BLaER1 (cell line): ENCODE measurements around the gene P3H3.

ENCODE experiments used
- H3K27ac ChIP-seq: shearing (Covaris generic); formaldehyde crosslinking; 2 replicates; pipeline ENCODE4 v1.8.1; 2022
- H3K27me3 ChIP-seq: shearing (Covaris generic); formaldehyde crosslinking; 2 replicates; pipeline ENCODE4 v1.8.1; 2022
- H3K36me3 ChIP-seq: shearing (Covaris generic); formaldehyde crosslinking; 2 replicates; pipeline ENCODE4 v1.8.1; 2022
- H3K4me1 ChIP-seq: shearing (Covaris generic); formaldehyde crosslinking; 2 replicates; pipeline ENCODE4 v1.8.1; 2022
- H3K4me2 ChIP-seq: shearing (Covaris generic); formaldehyde crosslinking; 2 replicates; pipeline ENCODE4 v1.8.1; 2022
- H3K4me3 ChIP-seq: shearing (Covaris generic); formaldehyde crosslinking; 2 replicates; pipeline ENCODE4 v1.8.1; 2022
- H3K9ac ChIP-seq: shearing (Covaris generic); formaldehyde crosslinking; 2 replicates; pipeline ENCODE4 v1.8.1; 2022
- H3K9me3 ChIP-seq: shearing (Covaris generic); formaldehyde crosslinking; 2 replicates; pipeline ENCODE4 v1.8.1; 2022
- H4K20me1 ChIP-seq: shearing (Covaris generic); formaldehyde crosslinking; 2 replicates; pipeline ENCODE4 v1.8.1; 2022
- Cebpa-rat ChIP-seq: shearing (Covaris generic); IDR thresholded peaks from 2 replicates; pipeline ENCODE4 v1.8.1; 2022

The P3H3 gene

DNA sequence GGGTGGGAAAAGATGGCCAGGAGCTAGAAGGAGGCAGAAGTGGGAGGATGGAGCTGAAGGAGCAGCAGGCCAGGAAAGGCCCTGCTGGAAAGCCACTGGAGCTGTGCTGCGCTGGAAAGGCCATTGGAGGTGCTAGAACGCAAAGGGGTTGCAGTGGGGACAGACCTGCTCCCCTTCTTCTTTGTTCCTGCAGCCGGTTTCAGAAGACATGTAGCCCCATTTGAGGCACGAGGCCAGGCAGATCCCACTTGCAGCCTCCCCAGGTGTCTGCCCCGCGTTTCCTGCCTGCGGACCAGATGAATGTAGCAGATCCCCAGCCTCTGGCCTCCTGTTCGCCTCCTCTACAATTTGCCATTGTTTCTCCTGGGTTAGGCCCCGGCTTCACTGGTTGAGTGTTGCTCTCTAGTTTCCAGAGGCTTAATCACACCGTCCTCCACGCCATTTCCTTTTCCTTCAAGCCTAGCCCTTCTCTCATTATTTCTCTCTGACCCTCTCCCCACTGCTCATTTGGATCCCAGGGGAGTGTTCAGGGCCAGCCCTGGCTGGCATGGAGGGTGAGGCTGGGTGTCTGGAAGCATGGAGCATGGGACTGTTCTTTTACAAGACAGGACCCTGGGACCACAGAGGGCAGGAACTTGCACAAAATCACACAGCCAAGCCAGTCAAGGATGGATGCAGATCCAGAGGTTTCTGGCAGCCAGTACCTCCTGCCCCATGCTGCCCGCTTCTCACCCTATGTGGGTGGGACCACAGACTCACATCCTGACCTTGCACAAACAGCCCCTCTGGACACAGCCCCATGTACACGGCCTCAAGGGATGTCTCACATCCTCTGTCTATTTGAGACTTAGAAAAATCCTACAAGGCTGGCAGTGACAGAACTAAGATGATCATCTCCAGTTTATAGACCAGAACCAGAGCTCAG lies 8.8 kb upstream of the P3H3 start:
- peaks cover 17% of the 10 kb centered on the region for H3K4me1 ChIP-seq
- H3K4me3 ChIP-seq, result no peak overlapping the region
- TF ChIP-seq Cebpa-rat, result no peak
- H3K36me3 ChIP-seq, result no peaks in the 10 kb centered on the region
- no peaks in the 10 kb centered on the region for H3K9me3 ChIP-seq
- H3K9ac ChIP-seq, result no peak overlapping the region
- H3K27me3 ChIP-seq, result peaks cover 78% of the 10 kb centered on the region
- peaks cover 15% of the 10 kb centered on the region; the same call in 1 of the 2 replicates for H4K20me1 ChIP-seq
- no peak overlapping the region for H3K27ac ChIP-seq
- no peak overlapping the region for H3K4me2 ChIP-seq

GRCh38 chr12:6820166-6820565 lies 8.0 kb upstream of the P3H3 start:
- peaks cover 78% of the 10 kb centered on the region for H3K27me3 ChIP-seq
- no peak for TF ChIP-seq Cebpa-rat
- no peaks in the 10 kb centered on the region for H3K9me3 ChIP-seq
- no peak overlapping the region for H3K4me3 ChIP-seq
- H3K4me1 ChIP-seq, result peaks cover 11% of the 10 kb centered on the region; the same call in 1 of the 2 replicates
- H3K4me2 ChIP-seq, result no peak overlapping the region
- no peak overlapping the region for H3K27ac ChIP-seq
- H3K36me3 ChIP-seq, result no peaks in the 10 kb centered on the region
- H4K20me1 ChIP-seq, result peaks cover 22% of the 10 kb centered on the region; the same call in 1 of the 2 replicates
- no peak overlapping the region for H3K9ac ChIP-seq

- Histone ChIP-seq H3K27ac (no peak within 1 kb of the TSS), H3K36me3 (no peaks in the 10 kb centered on the region), H3K9me3 (no peaks in the 10 kb centered on the region), H3K4me1 (peaks cover 14% of the 10 kb centered on the region), H3K4me3 (peak within 1 kb of the TSS; percentile 18; the same call in 1 of the 2 replicates), H3K4me2 (peak within 1 kb of the TSS; percentile 43; the same call in 1 of the 2 replicates), H3K9ac (no peak within 1 kb of the TSS), H3K27me3 (peaks cover 87% of the 10 kb centered on the region), H4K20me1 (peaks cover 39% of the 10 kb centered on the region)
- no peak for TF ChIP-seq Cebpa-rat
These were observed 6.4 kb upstream of the P3H3 start, which contains the start of gene GPR162 for GRCh38 chr12:6821591-6822425. Gene GPR162 (plus strand): TSS chr12:6821821. CDS start chr12:6823899, 2,078 bp downstream.

DNA sequence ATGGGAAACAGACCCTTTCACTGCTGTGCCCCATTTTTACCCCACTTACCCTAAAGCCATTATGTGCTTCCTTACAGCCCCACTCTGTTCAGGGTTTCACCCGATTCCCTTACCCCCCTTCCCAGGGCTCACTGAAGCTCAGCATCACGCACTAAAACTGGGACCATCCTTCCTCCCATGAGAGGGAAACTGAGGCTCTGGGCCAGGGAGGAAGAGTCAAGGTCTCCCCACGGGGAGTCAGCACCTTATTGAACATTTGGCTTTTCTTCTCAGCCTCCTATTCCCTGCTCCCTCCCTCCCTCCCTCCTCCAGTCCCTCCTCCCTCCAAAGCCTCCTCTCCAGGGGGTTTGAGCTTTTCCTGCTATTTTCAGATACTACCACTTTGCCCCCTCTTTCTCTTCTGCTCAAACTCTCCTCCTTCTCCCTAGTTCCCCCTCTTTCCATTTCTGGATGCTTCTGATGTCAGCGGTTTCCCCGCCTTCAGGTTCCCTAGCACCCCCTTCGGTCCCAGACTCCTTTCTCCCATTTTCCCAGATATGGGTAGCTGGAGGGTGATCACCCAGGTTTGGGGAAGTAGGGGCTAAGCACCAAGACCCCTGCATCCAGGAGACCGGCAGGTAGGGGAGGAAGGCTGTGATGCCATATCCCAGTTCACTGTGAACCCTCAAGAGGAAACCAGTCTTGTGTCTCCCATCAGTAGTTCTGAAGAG lies 5.6 kb upstream of the P3H3 start:
- Histone ChIP-seq H3K36me3 (no peaks in the 10 kb centered on the region), H3K4me2 (no peak overlapping the region), H3K4me1 (peaks cover 22% of the 10 kb centered on the region), H4K20me1 (peaks cover 46% of the 10 kb centered on the region), H3K4me3 (peak overlapping the region; percentile 18; the same call in 1 of the 2 replicates), H3K9ac (no peak overlapping the region), H3K27ac (no peak overlapping the region), H3K9me3 (no peaks in the 10 kb centered on the region), H3K27me3 (peaks cover 95% of the 10 kb centered on the region)
- no peak for TF ChIP-seq Cebpa-rat

DNA sequence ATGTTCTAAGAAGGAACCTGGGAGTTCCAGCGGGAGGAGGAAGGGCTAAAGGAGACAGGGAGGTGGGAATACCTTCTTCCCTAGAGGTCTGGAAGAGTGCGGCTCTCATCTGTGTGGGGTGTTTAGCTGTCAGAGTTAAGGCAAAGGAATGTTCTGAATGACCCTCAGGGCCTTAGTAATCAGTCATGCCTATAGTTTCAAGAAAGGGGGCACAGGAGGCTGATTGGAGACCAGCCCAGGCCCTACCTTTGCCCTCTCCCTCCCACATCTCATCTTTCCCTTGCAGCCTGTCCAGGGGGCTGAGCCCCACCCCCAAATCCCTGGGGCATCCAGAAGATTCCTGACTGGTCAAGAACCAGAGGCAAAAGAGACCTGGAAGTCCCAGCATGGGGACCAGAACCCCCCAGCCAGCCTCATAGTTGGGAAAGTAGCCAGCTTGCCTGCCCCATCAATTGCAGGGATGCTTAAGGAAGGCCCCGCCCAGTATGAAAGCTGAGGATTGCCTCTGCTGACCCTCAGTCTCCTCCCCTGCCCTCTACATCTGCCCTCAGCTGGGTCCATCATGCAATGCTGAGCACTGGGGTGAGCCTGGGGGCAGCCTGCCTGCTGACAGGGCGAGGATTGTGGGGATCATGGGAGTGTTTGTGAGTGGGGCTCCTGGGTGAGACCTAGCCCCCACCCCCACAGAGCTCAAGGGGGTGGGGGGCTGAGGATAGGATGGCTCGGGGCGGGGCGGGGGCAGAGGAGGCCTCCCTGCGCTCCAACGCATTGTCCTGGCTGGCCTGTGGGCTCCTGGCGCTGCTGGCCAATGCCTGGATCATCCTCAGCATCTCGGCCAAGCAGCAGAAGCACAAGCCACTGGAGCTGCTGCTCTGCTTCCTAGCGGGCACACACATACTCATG lies 4.8 kb upstream of the P3H3 start:
- H3K27ac ChIP-seq, result no peak overlapping the region
- H3K4me2 ChIP-seq, result no peak overlapping the region
- no peak overlapping the region for H3K4me3 ChIP-seq
- no peak for TF ChIP-seq Cebpa-rat
- H3K36me3 ChIP-seq, result no peaks in the 10 kb centered on the region
- peaks cover 97% of the 10 kb centered on the region for H3K27me3 ChIP-seq
- no peaks in the 10 kb centered on the region for H3K9me3 ChIP-seq
- no peak overlapping the region for H3K9ac ChIP-seq
- peaks cover 48% of the 10 kb centered on the region for H4K20me1 ChIP-seq
- H3K4me1 ChIP-seq, result peaks cover 28% of the 10 kb centered on the region

GRCh38 chr12:6824085-6824775 lies 4.0 kb upstream of the P3H3 start:
- Histone ChIP-seq H3K27ac (no peak overlapping the region), H3K9me3 (no peaks in the 10 kb centered on the region), H3K36me3 (no peaks in the 10 kb centered on the region), H3K27me3 (peaks cover 99% of the 10 kb centered on the region), H3K4me1 (peaks cover 36% of the 10 kb centered on the region), H4K20me1 (peaks cover 56% of the 10 kb centered on the region), H3K4me2 (no peak overlapping the region), H3K4me3 (no peak overlapping the region), H3K9ac (no peak overlapping the region)
- no peak for TF ChIP-seq Cebpa-rat

DNA sequence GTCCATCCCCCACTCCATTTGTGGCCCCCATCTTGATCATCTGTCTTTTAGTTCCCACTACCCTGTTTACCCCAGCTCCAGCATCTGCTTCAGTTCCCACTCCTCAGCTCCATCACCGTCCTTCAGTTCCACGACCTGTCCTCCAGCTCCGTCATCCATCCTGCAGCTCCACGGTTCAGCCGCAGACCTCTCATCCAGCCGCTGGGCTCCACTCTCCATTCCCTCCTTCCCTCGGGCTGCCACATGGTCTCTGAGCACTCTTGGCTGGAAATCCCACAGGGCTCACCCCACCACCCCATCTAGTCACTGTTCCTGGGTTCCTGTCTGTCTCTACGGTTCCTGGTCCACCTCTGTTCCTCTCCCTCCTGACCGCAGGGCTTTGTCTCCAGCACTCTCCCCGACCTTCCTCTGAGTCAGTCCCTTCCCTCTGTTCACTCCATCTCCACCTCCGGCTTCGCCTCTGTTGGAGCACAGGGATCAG lies 3.3 kb upstream of the P3H3 start:
- Histone ChIP-seq H3K27me3 (peaks cover 99% of the 10 kb centered on the region), H4K20me1 (peaks cover 63% of the 10 kb centered on the region), H3K9me3 (no peaks in the 10 kb centered on the region), H3K27ac (no peak overlapping the region), H3K4me3 (no peak overlapping the region), H3K9ac (no peak overlapping the region), H3K4me2 (no peak overlapping the region), H3K36me3 (no peaks in the 10 kb centered on the region), H3K4me1 (peaks cover 40% of the 10 kb centered on the region)
- no peak for TF ChIP-seq Cebpa-rat

- Histone ChIP-seq H3K27ac (no peak overlapping the region), H3K9me3 (no peaks in the 10 kb centered on the region), H3K36me3 (no peaks in the 10 kb centered on the region), H3K9ac (no peak overlapping the region), H3K4me2 (peak overlapping the region; percentile 52; the same call in 1 of the 2 replicates), H3K4me1 (peaks cover 40% of the 10 kb centered on the region), H3K4me3 (no peak overlapping the region), H4K20me1 (peaks cover 69% of the 10 kb centered on the region), H3K27me3 (peaks cover 99% of the 10 kb centered on the region)
- TF ChIP-seq Cebpa-rat, result no peak
These were observed 2.6 kb upstream of the P3H3 start for GRCh38 chr12:6825398-6826124.
